Left lung (tissue), 10 donors: Measurements from ENCODE around the gene GTF2A2. TPM values are rescaled to one million over a fixed set of nuclear protein-coding genes. Genes with fewer than 3 reads are reported as not detected.
"Not testable (repeated sequence)": the region's sequence is repeated elsewhere in the genome, so short reads cannot be mapped to it uniquely, and the experiment has no call there.

Source experiments
- ATAC-seq: fragments of 200-7000 bp; cut with Tn5 transposase; one replicate; pipeline ENCODE4 v1.9.1; 2020; ENCODE audit warnings: moderate library complexity
- DNase-seq, 4 donors: peaks; one replicate each; pipeline ENCODE4 v3.0.0-alpha.2; 2013 to 2020
- H3K27ac ChIP-seq, 2 donors: fragments of 200-600 bp; sonication (generic) in 1 of 2; one replicate each; pipeline versions ENCODE4 v1.5.0 to v1.8.0; 2020 to 2021
- H3K27me3 ChIP-seq, 2 donors: fragments of 200-600 bp; sonication (generic) in 1 of 2; one replicate each; pipeline versions ENCODE4 v1.5.0 to v1.8.0; 2020 to 2021
- H3K36me3 ChIP-seq, 2 donors: fragments of 200-600 bp; sonication (generic) in 1 of 2; one replicate each; pipeline versions ENCODE4 v1.5.0 to v1.8.0; 2020 to 2021
- H3K4me1 ChIP-seq, 2 donors: fragments of 200-600 bp; one replicate each; pipeline ENCODE4 v1.8.0; 2021
- H3K4me3 ChIP-seq, 2 donors: fragments of 200-600 bp; sonication (generic) in 1 of 2; one replicate each; pipeline versions ENCODE4 v1.5.0 to v1.8.0; 2020 to 2021; ENCODE audit warnings: mild to moderate bottlenecking in 1 of 2
- H3K9me3 ChIP-seq, 2 donors: fragments of 200-600 bp; sonication (generic) in 1 of 2; one replicate each; pipeline versions ENCODE4 v1.5.0 to v1.8.0; 2020 to 2021
- CTCF ChIP-seq, 2 donors: fragments of 200-600 bp; sonication (generic) in 1 of 2; IDR thresholded peaks; one replicate each; pipeline versions ENCODE4 v1.5.0 to v1.8.0; 2021; ENCODE audit warnings: antibody characterized with exemption in 2 of 2
- intact Hi-C, 2 donors: fragments of 100-400 bp; cut with DNase I; formaldehyde crosslinking; loops; one replicate each; pipeline versions ENCODE4 v1.11.2 to v1.14.2; 2022
- polyA plus RNA-seq, 6 donors: library from polyadenylated mRNA; unstranded; fragments of 120-200 nt; gene quantifications; one replicate each; pipeline ENCODE4 v1.2.1, GENCODE V29; 2013; ENCODE audit not compliant: insufficient read length in 6 of 6
- total RNA-seq, 2 donors: library from RNA; stranded (reverse); fragmentation: NEBNext Ultra II Directional; extraction: Animal tissue kit (Norgen Biotek cat#: 25700); gene quantifications; one replicate each; pipeline ENCODE4 v1.2.1, GENCODE V29; 2021
- donor health status: DM: no; HTN: yes; CAD: no.
- donor health status: DM: no; HTN: no; CAD: no.

The GTF2A2 gene
- total and polyA plus RNA-seq, 8 donors: 92.5 to 112 (median 101) TPM

GRCh38 chr15:59699810-59700431 is 42.6 kb upstream of the GTF2A2 start:
- H3K36me3 ChIP-seq: no peaks in the 10 kb centered on the region
- no peaks in the 10 kb centered on the region for H3K27me3 ChIP-seq
- DNase-seq: no peak
- H3K27ac ChIP-seq: no peak overlapping the region
- H3K9me3 ChIP-seq: no peaks in the 10 kb centered on the region
- TF ChIP-seq CTCF (IDR thresholded peaks at IDR 0.05): no peak
- H3K4me3 ChIP-seq: no peak overlapping the region
- no peaks in the 10 kb centered on the region for H3K4me1 ChIP-seq
- ATAC-seq: no peak
- intact Hi-C loops: loop anchor here in 1 of 2 donors (10.0 kb wide), 1 partner anchor 625 kb away; no protein-coding TSS in a partner anchor

- H3K36me3 ChIP-seq, H3K9me3 ChIP-seq, H3K27ac ChIP-seq, ATAC-seq, H3K4me1 ChIP-seq, DNase-seq, H3K27me3 ChIP-seq, H3K4me3 ChIP-seq: not testable (repeated sequence)
- intact Hi-C loops: loop anchor here in 1 of 2 donors (10.0 kb wide), 1 partner anchor 627 kb away; no protein-coding TSS in a partner anchor
These were observed 40.8 kb upstream of the GTF2A2 start for GRCh38 chr15:59698065-59698464.

GRCh38 chr15:59696332-59696731 is 39.0 kb upstream of the GTF2A2 start:
- Histone ChIP-seq H3K36me3 (no peaks in the 10 kb centered on the region), H3K4me3 (no peak overlapping the region), H3K27ac (no peak overlapping the region), H3K27me3 (no peaks in the 10 kb centered on the region), H3K9me3 (no peaks in the 10 kb centered on the region), H3K4me1 (no peaks in the 10 kb centered on the region)
- intact Hi-C loops: loop anchor here in 1 of 2 donors (10.0 kb wide), 1 partner anchor 628 kb away; no protein-coding TSS in a partner anchor
- no peak for DNase-seq
- ATAC-seq: no peak
- no peak for TF ChIP-seq CTCF (IDR thresholded peaks at IDR 0.05)

GRCh38 chr15:59694779-59695178 is 37.5 kb upstream of the GTF2A2 start:
- Histone ChIP-seq H3K27me3 (no peaks in the 10 kb centered on the region), H3K9me3 (no peaks in the 10 kb centered on the region), H3K4me1 (peaks cover 0 to 7% of the 10 kb centered on the region in 2 donors), H3K4me3 (no peak overlapping the region), H3K36me3 (no peaks in the 10 kb centered on the region), H3K27ac (no peak overlapping the region)
- no peak for DNase-seq
- TF ChIP-seq CTCF (IDR thresholded peaks at IDR 0.05): no peak
- intact Hi-C loops: loop anchor here in 1 of 2 donors (10.0 kb wide), 1 partner anchor 630 kb away; no protein-coding TSS in a partner anchor
- ATAC-seq: no peak

GRCh38 chr15:59691194-59691805 is 34.0 kb upstream of the GTF2A2 start:
- H3K4me3 ChIP-seq: no peak overlapping the region
- peaks cover 9 to 24% of the 10 kb centered on the region in 2 donors for H3K4me1 ChIP-seq
- H3K27me3 ChIP-seq: no peaks in the 10 kb centered on the region
- no peaks in the 10 kb centered on the region for H3K9me3 ChIP-seq
- peak; percentile 32 to 70 for TF ChIP-seq CTCF (IDR thresholded peaks at IDR 0.05)
- no peaks in the 10 kb centered on the region for H3K36me3 ChIP-seq
- intact Hi-C loops: loop anchor here in 1 of 2 donors (10.0 kb wide), 1 partner anchor 634 kb away; no protein-coding TSS in a partner anchor
- DNase-seq (peak in 2 of 4 donors; percentile 38 to 73), ATAC-seq (no peak)
- H3K27ac ChIP-seq: no peak overlapping the region
